A673 (cell line): ENCODE results near the gene ANK3.

ENCODE experiments used
- EZH2 ChIP-seq: fragments of 200-600 bp; sonication (generic); IDR thresholded peaks from 2 replicates; pipeline ENCODE4 v1.6.1; 2017; ENCODE audit warnings: borderline replicate concordance, low read depth, mild to moderate bottlenecking, mixed read lengths, antibody characterized with exemption, low read length; ENCODE audit not compliant: poor library complexity, severe bottlenecking
- TF ChIP-seq, protein P1 (sequence below): fragments of 300-800, 200-600 bp; sonication (generic); conservative IDR thresholded peaks from 2 replicates; pipeline ENCODE4 v1.5.1; 2017; ENCODE audit warnings: low read depth, mild to moderate bottlenecking, antibody characterized with exemption, low read length, moderate library complexity, mixed read lengths

DNA sequence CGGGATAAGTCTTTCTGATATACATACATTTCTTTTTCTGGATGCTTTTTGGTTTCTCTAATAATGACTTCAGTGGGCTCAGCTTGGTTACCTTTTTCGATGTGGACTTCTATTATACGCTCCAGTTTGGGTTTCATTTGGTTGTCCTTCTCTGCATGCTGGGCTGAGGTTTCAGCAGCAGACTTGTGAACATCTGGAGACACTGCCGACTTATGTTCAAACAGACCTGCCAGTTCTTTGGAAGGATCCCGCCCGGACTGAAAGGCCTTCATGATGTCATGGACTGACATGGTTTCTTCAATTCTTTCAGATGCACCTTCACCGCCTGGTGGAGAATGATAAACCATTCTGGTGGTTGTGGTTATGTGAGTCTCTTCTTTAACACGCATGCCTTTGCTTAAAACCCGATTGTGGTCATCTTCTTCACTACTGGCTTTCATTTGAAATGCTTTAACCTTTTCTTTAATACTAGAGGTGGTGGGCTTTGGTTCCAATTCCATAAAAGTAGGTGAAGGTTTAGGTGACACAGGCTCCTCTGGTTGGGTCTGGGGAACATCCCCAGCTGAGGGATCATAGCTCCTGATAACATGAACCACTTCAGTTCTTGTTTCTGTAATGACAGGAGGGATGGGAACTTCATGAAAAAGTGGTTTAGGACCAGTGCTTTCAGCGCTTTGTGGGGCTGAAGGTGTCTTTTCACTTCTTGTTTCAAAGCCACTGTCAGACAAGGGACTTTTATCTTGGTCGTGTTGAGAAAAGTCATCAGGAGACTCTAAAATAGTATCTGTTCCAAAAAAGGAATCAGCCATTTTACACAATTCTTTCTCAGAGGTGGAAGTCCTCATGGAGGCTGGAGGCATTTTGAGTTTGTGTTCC lies 315.7 kb downstream of the ANK3 start:
- TF ChIP-seq EZH2 = no peak
- TF ChIP-seq, protein P1, sequence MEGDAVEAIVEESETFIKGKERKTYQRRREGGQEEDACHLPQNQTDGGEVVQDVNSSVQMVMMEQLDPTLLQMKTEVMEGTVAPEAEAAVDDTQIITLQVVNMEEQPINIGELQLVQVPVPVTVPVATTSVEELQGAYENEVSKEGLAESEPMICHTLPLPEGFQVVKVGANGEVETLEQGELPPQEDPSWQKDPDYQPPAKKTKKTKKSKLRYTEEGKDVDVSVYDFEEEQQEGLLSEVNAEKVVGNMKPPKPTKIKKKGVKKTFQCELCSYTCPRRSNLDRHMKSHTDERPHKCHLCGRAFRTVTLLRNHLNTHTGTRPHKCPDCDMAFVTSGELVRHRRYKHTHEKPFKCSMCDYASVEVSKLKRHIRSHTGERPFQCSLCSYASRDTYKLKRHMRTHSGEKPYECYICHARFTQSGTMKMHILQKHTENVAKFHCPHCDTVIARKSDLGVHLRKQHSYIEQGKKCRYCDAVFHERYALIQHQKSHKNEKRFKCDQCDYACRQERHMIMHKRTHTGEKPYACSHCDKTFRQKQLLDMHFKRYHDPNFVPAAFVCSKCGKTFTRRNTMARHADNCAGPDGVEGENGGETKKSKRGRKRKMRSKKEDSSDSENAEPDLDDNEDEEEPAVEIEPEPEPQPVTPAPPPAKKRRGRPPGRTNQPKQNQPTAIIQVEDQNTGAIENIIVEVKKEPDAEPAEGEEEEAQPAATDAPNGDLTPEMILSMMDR = no peak
